Measurements from ENCODE around the gene PC.

Gene PC, protein sequence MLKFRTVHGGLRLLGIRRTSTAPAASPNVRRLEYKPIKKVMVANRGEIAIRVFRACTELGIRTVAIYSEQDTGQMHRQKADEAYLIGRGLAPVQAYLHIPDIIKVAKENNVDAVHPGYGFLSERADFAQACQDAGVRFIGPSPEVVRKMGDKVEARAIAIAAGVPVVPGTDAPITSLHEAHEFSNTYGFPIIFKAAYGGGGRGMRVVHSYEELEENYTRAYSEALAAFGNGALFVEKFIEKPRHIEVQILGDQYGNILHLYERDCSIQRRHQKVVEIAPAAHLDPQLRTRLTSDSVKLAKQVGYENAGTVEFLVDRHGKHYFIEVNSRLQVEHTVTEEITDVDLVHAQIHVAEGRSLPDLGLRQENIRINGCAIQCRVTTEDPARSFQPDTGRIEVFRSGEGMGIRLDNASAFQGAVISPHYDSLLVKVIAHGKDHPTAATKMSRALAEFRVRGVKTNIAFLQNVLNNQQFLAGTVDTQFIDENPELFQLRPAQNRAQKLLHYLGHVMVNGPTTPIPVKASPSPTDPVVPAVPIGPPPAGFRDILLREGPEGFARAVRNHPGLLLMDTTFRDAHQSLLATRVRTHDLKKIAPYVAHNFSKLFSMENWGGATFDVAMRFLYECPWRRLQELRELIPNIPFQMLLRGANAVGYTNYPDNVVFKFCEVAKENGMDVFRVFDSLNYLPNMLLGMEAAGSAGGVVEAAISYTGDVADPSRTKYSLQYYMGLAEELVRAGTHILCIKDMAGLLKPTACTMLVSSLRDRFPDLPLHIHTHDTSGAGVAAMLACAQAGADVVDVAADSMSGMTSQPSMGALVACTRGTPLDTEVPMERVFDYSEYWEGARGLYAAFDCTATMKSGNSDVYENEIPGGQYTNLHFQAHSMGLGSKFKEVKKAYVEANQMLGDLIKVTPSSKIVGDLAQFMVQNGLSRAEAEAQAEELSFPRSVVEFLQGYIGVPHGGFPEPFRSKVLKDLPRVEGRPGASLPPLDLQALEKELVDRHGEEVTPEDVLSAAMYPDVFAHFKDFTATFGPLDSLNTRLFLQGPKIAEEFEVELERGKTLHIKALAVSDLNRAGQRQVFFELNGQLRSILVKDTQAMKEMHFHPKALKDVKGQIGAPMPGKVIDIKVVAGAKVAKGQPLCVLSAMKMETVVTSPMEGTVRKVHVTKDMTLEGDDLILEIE

DNA sequence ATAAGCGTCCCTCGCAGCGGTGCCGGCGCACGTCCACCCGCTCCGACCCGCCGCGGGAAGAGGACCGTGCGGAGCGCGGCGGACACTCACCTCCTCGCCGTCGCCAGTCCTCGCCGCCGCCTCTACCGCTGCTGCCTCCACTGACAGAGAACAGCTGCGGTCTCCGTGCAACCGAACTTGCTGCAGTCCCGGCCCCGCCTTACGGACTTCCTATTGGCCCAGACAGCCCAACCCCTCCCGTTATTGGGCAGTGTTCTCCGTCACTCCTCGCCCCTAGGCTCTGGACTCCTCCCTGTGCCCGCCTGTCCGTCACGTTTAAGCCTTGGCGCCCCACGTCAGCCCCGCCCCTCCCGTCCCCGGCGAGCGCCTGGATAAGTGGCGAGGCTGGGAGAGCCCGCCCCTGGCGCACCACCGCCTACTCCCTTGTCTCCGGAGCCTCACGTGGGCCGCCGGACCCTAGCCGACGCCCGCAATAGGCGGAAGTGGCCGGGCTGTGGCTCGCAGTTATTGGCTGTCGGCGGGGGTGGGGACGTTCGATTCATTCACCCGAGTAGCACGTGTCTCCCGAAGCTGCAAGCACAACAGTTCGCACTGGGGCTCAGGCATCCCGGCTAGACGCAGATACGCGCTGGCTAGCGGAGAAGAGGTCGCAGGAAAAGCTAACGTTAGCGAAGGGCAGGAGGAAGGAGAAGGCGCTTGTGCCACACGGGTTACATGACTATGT is at the start of gene PC:
TSS of gene PC (minus strand) at position 152 of the 724 bp plus-strand sequence. CDS start 86,224 bp downstream, outside the sequence.
- Histone ChIP-seq H3K4me3 (ENCODE audit: low read length) (no peak within 1 kb of the TSS), H2AFZ (ENCODE audit: low read length) (no peak within 1 kb of the TSS), H3K4me2 (ENCODE audit: low read depth, low read length) (no peak within 1 kb of the TSS), H3K9ac (ENCODE audit: low read length) (no peak within 1 kb of the TSS), H3K9me3 (replicated peaks; ENCODE audit: insufficient read depth, low read length) (no peaks in the 10 kb centered on the region), H3K27ac (ENCODE audit: low read length) (no peak within 1 kb of the TSS), H3K27me3 (replicated peaks; ENCODE audit: insufficient read depth, low read length) (peaks cover 34% of the 10 kb centered on the region), H4K20me1 (ENCODE audit: insufficient read depth, low read length) (no peaks in the 10 kb centered on the region), H3F3A (ENCODE audit: insufficient read depth, low read length) (no peaks in the 10 kb centered on the region), H3K36me3 (replicated peaks; ENCODE audit: insufficient read depth, low read length) (no peaks in the 10 kb centered on the region), H3K79me2 (ENCODE audit: low read length) (no peaks in the 10 kb centered on the region), H3K9me2 (replicated peaks; ENCODE audit: insufficient read depth, low read length) (no peaks in the 10 kb centered on the region), H3K4me1 (ENCODE audit: low read length) (no peaks in the 10 kb centered on the region)
- TF ChIP-seq EZH2phosphoT487 (IDR thresholded peaks at IDR 0.05; ENCODE audit: low read length) (no peak), EZH2 (optimal IDR thresholded peaks at IDR 0.05; ENCODE audit: low read depth, low read length) (no peak)
- TF ChIP-seq, protein P1, sequence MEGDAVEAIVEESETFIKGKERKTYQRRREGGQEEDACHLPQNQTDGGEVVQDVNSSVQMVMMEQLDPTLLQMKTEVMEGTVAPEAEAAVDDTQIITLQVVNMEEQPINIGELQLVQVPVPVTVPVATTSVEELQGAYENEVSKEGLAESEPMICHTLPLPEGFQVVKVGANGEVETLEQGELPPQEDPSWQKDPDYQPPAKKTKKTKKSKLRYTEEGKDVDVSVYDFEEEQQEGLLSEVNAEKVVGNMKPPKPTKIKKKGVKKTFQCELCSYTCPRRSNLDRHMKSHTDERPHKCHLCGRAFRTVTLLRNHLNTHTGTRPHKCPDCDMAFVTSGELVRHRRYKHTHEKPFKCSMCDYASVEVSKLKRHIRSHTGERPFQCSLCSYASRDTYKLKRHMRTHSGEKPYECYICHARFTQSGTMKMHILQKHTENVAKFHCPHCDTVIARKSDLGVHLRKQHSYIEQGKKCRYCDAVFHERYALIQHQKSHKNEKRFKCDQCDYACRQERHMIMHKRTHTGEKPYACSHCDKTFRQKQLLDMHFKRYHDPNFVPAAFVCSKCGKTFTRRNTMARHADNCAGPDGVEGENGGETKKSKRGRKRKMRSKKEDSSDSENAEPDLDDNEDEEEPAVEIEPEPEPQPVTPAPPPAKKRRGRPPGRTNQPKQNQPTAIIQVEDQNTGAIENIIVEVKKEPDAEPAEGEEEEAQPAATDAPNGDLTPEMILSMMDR (IDR thresholded peaks at IDR 0.05; ENCODE audit: low read length): no peak
- DNase-seq: peak; percentile 15

DNA sequence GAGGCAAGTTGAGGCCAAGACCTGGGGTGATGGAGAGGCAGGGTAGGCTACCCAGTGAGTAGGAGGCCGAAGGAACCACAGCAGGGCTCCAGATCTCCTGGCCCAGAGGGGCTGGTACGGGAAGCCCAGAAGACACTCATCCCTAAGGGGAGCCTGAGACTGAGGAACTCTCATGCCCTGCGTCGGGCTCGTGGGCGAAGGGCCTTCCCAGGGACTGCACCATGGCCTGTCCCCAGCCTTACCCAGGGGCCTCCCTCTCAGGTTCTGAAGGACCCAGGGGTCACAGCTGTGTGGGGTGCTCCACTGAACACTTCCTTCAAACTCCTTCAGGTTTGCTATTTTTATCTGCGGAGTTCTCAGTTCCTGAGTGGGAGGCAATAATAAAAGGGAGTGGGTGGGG is 48.9 kb upstream of the PC start:
- TF ChIP-seq, protein P1 (IDR thresholded peaks at IDR 0.05; ENCODE audit: low read length): no peak
- TF ChIP-seq EZH2phosphoT487 (IDR thresholded peaks at IDR 0.05; ENCODE audit: low read length) (no peak), EZH2 (optimal IDR thresholded peaks at IDR 0.05; ENCODE audit: low read depth, low read length) (no peak)
- H3K4me1 ChIP-seq (ENCODE audit: low read length): 0 out of 2 replicates have a peak, but pooled peaks cover 4% of the 10 kb centered on the region
- H2AFZ ChIP-seq (ENCODE audit: low read length): peak overlapping the region; percentile 82
- H3F3A ChIP-seq (ENCODE audit: insufficient read depth, low read length): no peaks in the 10 kb centered on the region
- no peak for DNase-seq
- no peak overlapping the region for H3K27ac ChIP-seq (ENCODE audit: low read length)
- no peak overlapping the region for H3K4me3 ChIP-seq (ENCODE audit: low read length)
- no peaks in the 10 kb centered on the region for H3K36me3 ChIP-seq (replicated peaks; ENCODE audit: insufficient read depth, low read length)
- no peaks in the 10 kb centered on the region for H3K9me2 ChIP-seq (replicated peaks; ENCODE audit: insufficient read depth, low read length)
- H3K79me2 ChIP-seq (ENCODE audit: low read length): no peaks in the 10 kb centered on the region
- no peaks in the 10 kb centered on the region for H3K9me3 ChIP-seq (replicated peaks; ENCODE audit: insufficient read depth, low read length)
- H3K4me2 ChIP-seq (ENCODE audit: low read depth, low read length): no peak overlapping the region
- no peak overlapping the region for H3K9ac ChIP-seq (ENCODE audit: low read length)
- no peaks in the 10 kb centered on the region for H4K20me1 ChIP-seq (ENCODE audit: insufficient read depth, low read length)
- no peaks in the 10 kb centered on the region; the same call in 1 of the 2 replicates for H3K27me3 ChIP-seq (replicated peaks; ENCODE audit: insufficient read depth, low read length)

All from MM.1S (cell line).